Stomach (tissue), 4 donors: ENCODE measurements around the gene TLCD3A.

ENCODE experiments used
- CTCF ChIP-seq, 7 experiments: fragments of 450-650 bp in 4 of 7; fragments of 200-600 bp in 3 of 7; sonication (generic) in 3 of 7; IDR thresholded peaks; one replicate each; pipeline ENCODE4 v1.5.1; 2016 to 2019; ENCODE audit warnings: antibody characterized with exemption in 7 of 7, control low read depth in 2 of 7, mild to moderate bottlenecking in 1 of 7
- EP300 ChIP-seq: sonication (generic); formaldehyde crosslinking; IDR thresholded peaks from one replicate; pipeline ENCODE4 v1.6.1; 2017; ENCODE audit warnings: antibody characterized with exemption
- POLR2A ChIP-seq, 4 donors: fragments of 450-650 bp; IDR thresholded peaks; one replicate each; pipeline ENCODE4 v1.6.1; 2016; ENCODE audit warnings: antibody characterized with exemption in 4 of 4, control low read depth in 2 of 4, mild to moderate bottlenecking in 1 of 4, moderate library complexity in 1 of 4

- TF ChIP-seq CTCF (IDR thresholded peaks at IDR 0.05) = peak in 2 of 7 experiments; percentile 17 to 50
- TF ChIP-seq POLR2A (IDR thresholded peaks at IDR 0.05) = peak in 1 of 4 donors; percentile 82
- TF ChIP-seq EP300 = no peak
These were observed 49.7 kb downstream of the TLCD3A start, which contains the start of the genes GLOD4 and MRM3 for GRCh38 chr17:781805-782731.
